Lung (tissue), 12 donors: ENCODE measurements around the gene RAB22A. TPM values are rescaled to one million over a fixed set of nuclear protein-coding genes. Genes with fewer than 3 reads are reported as not detected.
A peak's percentile ranks its signal among the peaks of the same experiment; 100 is the strongest.

Experiments
- ATAC-seq: fragments of 200-7000 bp; cut with Tn5 transposase; one replicate; pipeline ENCODE4 v1.9.1; 2020; ENCODE audit warnings: moderate number of reproducible peaks; ENCODE audit not compliant: insufficient read depth, low FRiP score
- DNase-seq, 3 donors: peaks; one replicate each; pipeline ENCODE4 v3.0.0-alpha.2; 2013 to 2017
- H3K27ac ChIP-seq, 2 donors: one replicate each; pipeline ENCODE4 v1.5.1; 2013; ENCODE audit warnings: mild to moderate bottlenecking in 2 of 2, moderate library complexity in 2 of 2, control low read depth in 1 of 2, inconsistent platforms in 1 of 2, low read depth in 1 of 2, low read length in 1 of 2
- H3K27me3 ChIP-seq, 3 donors: one replicate each; pipeline ENCODE4 v1.5.1; 2013; ENCODE audit warnings: low read length in 2 of 3; ENCODE audit not compliant: control insufficient read depth in 3 of 3, insufficient read depth in 3 of 3
- H3K36me3 ChIP-seq, 4 donors: one replicate each; pipeline ENCODE4 v1.5.1; 2013; ENCODE audit warnings: low read length in 4 of 4, mild to moderate bottlenecking in 1 of 4, moderate library complexity in 1 of 4; ENCODE audit not compliant: control insufficient read depth in 4 of 4, insufficient read depth in 4 of 4
- H3K4me1 ChIP-seq, 5 donors: one replicate each; pipeline ENCODE4 v1.5.1; 2013; ENCODE audit warnings: low read length in 5 of 5, mild to moderate bottlenecking in 2 of 5, moderate library complexity in 1 of 5; ENCODE audit not compliant: control insufficient read depth in 5 of 5, insufficient read depth in 5 of 5
- H3K4me3 ChIP-seq: one replicate; pipeline ENCODE4 v1.5.1; 2013; ENCODE audit warnings: mild to moderate bottlenecking, control low read depth, moderate library complexity
- H3K9ac ChIP-seq, 2 donors: one replicate each; pipeline ENCODE4 v1.5.1; 2013; ENCODE audit warnings: low read length in 2 of 2, control low read depth in 1 of 2; ENCODE audit not compliant: insufficient read depth in 1 of 2
- H3K9me3 ChIP-seq, 4 donors: one replicate each; pipeline ENCODE4 v1.5.1; 2013; ENCODE audit warnings: low read length in 3 of 4, mild to moderate bottlenecking in 1 of 4, moderate library complexity in 1 of 4; ENCODE audit not compliant: control insufficient read depth in 4 of 4, insufficient read depth in 3 of 4
- WGBS, 2 donors: extraction: QIAGEN DNeasy Blood & Tissue Kit; methylation state at CpG; one replicate each; pipeline ENCODE4 v1.1.7; 2013; 5-methylcytosine and 5-hydroxymethylcytosine counted together
- polyA plus RNA-seq, 2 donors: library from polyadenylated mRNA; stranded (reverse); fragments of 200-250 nt; gene quantifications; one replicate each; pipeline ENCODE4 v1.2.1, GENCODE V29; 2013
- total RNA-seq, 2 donors: library from RNA; depleted of rRNA in 1 of 2; stranded (reverse); fragments of >200 nt in 1 of 2; gene quantifications; one replicate each; pipeline ENCODE4 v1.2.1, GENCODE V29; 2014 to 2021
- TF ChIP-seq, protein P1 (sequence below): IDR thresholded peaks from 2 replicates; pipeline ENCODE4 v1.5.1; 2012; ENCODE audit warnings: mild to moderate bottlenecking; ENCODE audit errors: control extremely low read depth, extremely low read depth
- donor health status: control.
- donor health status: control.
- donor health status: Bipolar disorder and iron deficiency.
- donor health status: healthy.
- donor health status: DM: yes; HTN: yes; CAD: no.

The RAB22A gene
- total and polyA plus RNA-seq, 4 donors: 6.0 to 25.1 (median 12.8) TPM

DNA sequence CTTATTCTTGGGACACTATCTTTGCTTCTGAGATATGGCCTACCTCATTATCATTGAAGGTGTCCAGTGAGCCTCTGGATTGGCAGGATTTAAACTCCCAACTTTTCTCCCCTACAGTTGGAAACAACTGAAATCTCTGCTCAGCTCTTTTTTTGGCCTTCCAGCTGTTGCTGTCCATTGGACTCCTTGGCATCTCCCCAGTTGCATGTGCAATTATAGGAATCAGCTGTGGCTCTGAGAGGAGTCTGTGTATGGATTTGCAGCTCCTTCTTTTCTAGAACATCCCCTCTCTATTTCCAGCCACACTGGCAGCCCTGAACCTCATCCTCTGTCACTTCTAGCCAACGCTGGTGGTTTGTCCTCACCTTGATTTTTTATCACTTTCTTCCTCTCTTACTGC is 21.2 kb downstream of the RAB22A start:
- ATAC-seq: no peak
- WGBS, 2 donors: 55 to 60% methylated on average over 1 of the region's 1 CpG
- Histone ChIP-seq H3K36me3 (no peaks in the 10 kb centered on the region), H3K9ac (no peak overlapping the region), H3K4me1 (peaks cover 0 to 15% (median 8%) of the 10 kb centered on the region in 5 donors), H3K9me3 (no peaks in the 10 kb centered on the region), H3K27me3 (no peaks in the 10 kb centered on the region), H3K4me3 (no peak overlapping the region), H3K27ac (no peak overlapping the region)
- peak; percentile 78 to 92 (median 91) for DNase-seq
- TF ChIP-seq, protein P1, sequence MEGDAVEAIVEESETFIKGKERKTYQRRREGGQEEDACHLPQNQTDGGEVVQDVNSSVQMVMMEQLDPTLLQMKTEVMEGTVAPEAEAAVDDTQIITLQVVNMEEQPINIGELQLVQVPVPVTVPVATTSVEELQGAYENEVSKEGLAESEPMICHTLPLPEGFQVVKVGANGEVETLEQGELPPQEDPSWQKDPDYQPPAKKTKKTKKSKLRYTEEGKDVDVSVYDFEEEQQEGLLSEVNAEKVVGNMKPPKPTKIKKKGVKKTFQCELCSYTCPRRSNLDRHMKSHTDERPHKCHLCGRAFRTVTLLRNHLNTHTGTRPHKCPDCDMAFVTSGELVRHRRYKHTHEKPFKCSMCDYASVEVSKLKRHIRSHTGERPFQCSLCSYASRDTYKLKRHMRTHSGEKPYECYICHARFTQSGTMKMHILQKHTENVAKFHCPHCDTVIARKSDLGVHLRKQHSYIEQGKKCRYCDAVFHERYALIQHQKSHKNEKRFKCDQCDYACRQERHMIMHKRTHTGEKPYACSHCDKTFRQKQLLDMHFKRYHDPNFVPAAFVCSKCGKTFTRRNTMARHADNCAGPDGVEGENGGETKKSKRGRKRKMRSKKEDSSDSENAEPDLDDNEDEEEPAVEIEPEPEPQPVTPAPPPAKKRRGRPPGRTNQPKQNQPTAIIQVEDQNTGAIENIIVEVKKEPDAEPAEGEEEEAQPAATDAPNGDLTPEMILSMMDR: no peak

DNA sequence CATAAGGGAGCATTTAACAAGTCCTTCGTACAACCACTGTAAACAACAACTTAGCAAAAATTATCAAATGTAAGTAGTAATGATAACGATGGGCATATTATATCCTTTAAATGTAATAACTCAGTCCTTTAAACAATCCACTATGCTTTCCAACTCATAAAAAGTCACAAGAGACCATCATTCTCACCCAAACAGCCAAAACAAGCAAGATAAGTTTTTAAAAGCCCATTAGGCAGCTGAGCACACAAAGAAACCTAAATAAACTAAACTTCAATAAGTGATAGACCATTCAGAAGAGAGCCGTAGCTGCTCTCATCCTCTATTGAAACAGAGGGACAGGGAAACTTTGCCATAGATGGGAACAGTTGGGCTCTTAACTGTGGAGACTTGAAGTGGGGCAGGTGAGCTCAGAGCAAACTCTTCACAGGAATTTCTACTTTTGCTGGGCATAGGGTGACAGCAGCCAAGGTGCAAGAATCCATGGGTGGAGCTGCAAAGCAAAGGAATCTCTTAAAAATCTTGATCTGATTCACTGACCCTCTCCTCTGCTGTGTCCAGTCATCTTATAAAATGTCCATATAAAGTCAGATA is 22.5 kb downstream of the RAB22A start:
- peaks cover 0 to 2% (median 0%) of the 10 kb centered on the region in 4 donors for H3K36me3 ChIP-seq
- DNase-seq: no peak
- TF ChIP-seq, protein P1: no peak
- ATAC-seq: no peak
- no peak overlapping the region for H3K4me3 ChIP-seq
- no peak overlapping the region for H3K9ac ChIP-seq
- WGBS, 2 donors: 69 to 74% methylated on average over 3 of the region's 3 CpGs
- H3K9me3 ChIP-seq: no peaks in the 10 kb centered on the region
- no peaks in the 10 kb centered on the region for H3K27me3 ChIP-seq
- H3K4me1 ChIP-seq: peaks cover 0 to 15% (median 8%) of the 10 kb centered on the region in 5 donors
- H3K27ac ChIP-seq: no peak overlapping the region

DNA sequence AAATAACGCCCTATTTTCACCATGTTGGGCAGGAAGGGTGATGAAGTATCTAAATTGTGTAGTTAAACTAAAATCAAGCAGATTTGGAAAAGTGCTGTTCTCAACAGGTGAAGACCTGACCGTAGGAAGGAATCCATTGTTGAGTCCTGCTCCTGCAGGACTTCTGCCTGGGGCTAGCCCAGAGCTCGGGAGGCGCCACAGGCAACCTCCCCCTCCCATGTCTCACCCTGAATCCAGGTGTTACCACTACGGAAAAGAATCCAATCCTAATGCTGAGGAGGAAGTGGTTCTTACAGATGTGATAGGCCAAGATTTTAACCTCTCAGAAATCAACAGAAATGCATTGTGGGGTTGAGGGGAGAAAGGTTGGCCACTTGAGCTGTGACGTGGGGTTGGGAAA is 30.2 kb downstream of the RAB22A start:
- H3K36me3 ChIP-seq: peaks cover 0 to 6% (median 2%) of the 10 kb centered on the region in 4 donors
- H3K9me3 ChIP-seq: no peaks in the 10 kb centered on the region
- H3K4me1 ChIP-seq: peaks cover 0 to 19% (median 0%) of the 10 kb centered on the region in 5 donors
- ATAC-seq: no peak
- WGBS, 2 donors: 97% methylated on average over 6 of the region's 6 CpGs
- H3K4me3 ChIP-seq: no peak overlapping the region
- DNase-seq: no peak
- no peak overlapping the region for H3K9ac ChIP-seq
- H3K27ac ChIP-seq: no peak overlapping the region
- H3K27me3 ChIP-seq: no peaks in the 10 kb centered on the region
- TF ChIP-seq, protein P1: no peak

DNA sequence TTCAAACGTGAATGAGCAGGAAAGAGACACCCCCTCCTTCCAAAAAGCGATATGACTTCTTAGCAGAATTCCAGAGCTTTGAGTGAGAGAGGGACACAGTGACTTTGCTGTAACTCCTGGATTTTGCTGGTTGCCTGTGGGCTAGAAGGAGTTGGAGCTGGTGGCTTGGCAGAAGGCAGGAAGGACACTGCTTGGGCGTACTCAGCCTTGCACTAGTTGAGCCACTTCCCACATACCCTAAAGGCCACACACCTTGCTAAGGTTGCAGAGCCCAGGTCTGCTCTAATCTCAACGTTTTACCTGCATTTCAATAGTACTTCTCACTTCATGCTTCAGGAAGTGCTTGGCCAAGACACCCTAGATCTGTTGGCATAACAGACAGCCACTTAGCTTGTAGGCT is 30.6 kb downstream of the RAB22A start:
- Histone ChIP-seq H3K9ac (no peak overlapping the region), H3K9me3 (no peaks in the 10 kb centered on the region), H3K36me3 (peaks cover 0 to 6% (median 4%) of the 10 kb centered on the region in 4 donors), H3K4me3 (no peak overlapping the region), H3K27ac (no peak overlapping the region), H3K27me3 (no peaks in the 10 kb centered on the region), H3K4me1 (peaks cover 0 to 19% (median 0%) of the 10 kb centered on the region in 5 donors)
- ATAC-seq (no peak), DNase-seq (no peak)
- WGBS, 2 donors: 81 to 92% methylated on average over 4 of the region's 4 CpGs
- TF ChIP-seq, protein P1: no peak
